OCI-LY3 (cell line): ENCODE measurements around the gene TAGLN2.

Source experiments
- H2AFZ ChIP-seq: fragments of 200-600, 300-600 bp; shearing (Covaris generic); 2 replicates; pipeline ENCODE4 v1.6.0; 2014; ENCODE audit warnings: antibody characterized with exemption, low read depth, low read length
- H3K27ac ChIP-seq: fragments of 200-600, 300-600 bp; sonication (generic); 2 replicates; pipeline ENCODE4 v1.5.1; 2014; ENCODE audit warnings: mild to moderate bottlenecking, low read length, moderate library complexity, mixed read lengths
- H3K27me3 ChIP-seq: fragments of 200-600, 300-600 bp; sonication (generic); 2 replicates; pipeline ENCODE4 v1.6.1; 2014; ENCODE audit warnings: low read depth, low read length, mixed read lengths
- H3K36me3 ChIP-seq: fragments of 200-600, 300-600 bp; sonication (generic); replicated peaks from 2 replicates; pipeline ENCODE3; 2014; ENCODE audit warnings: low read depth, low read length, mixed read lengths
- H3K4me1 ChIP-seq: fragments of 300-600, 200-600 bp; sonication (generic); 2 replicates; pipeline ENCODE4 v1.6.1; 2014; ENCODE audit warnings: low read length, mixed read lengths
- H3K4me2 ChIP-seq: fragments of 200-600, 300-600 bp; sonication (generic); 2 replicates; pipeline ENCODE4 v1.6.1; 2014; ENCODE audit warnings: low read length, mixed read lengths
- H3K4me3 ChIP-seq: fragments of 300-600, 200-600 bp; sonication (generic); 2 replicates; pipeline ENCODE4 v1.5.1; 2014; ENCODE audit warnings: antibody characterized with exemption, mild to moderate bottlenecking, low read length, moderate library complexity
- H3K79me2 ChIP-seq: fragments of 300-600, 200-600 bp; shearing (Covaris generic); 2 replicates; pipeline ENCODE4 v1.6.1; 2014; ENCODE audit warnings: mild to moderate bottlenecking, low read length, mixed read lengths
- H3K9ac ChIP-seq: fragments of 300-600, 200-600 bp; shearing (Covaris generic); 2 replicates; pipeline ENCODE4 v1.6.0; 2014; ENCODE audit warnings: mild to moderate bottlenecking, low read length, moderate library complexity
- H3K9me3 ChIP-seq: fragments of 200-600, 300-600 bp; shearing (Covaris generic); 2 replicates; pipeline ENCODE4 v1.6.1; 2014; ENCODE audit warnings: low read length, mixed read lengths; ENCODE audit not compliant: insufficient read depth
- H4K20me1 ChIP-seq: fragments of 200-600, 300-600 bp; sonication (generic); 2 replicates; pipeline ENCODE4 v1.6.1; 2016; ENCODE audit warnings: low read length, mixed read lengths; ENCODE audit not compliant: insufficient read depth
- EZH2phosphoT487 ChIP-seq: fragments of 200-600 bp; shearing (Covaris generic); IDR thresholded peaks from 2 replicates; pipeline ENCODE4 v1.6.1; 2018; ENCODE audit warnings: antibody characterized with exemption, mixed run types, low read depth
- TF ChIP-seq, protein P1 (sequence below): fragments of 200-600, 300-600 bp; sonication (generic); IDR thresholded peaks from 2 replicates; pipeline ENCODE4 v1.5.1; 2014; ENCODE audit warnings: antibody characterized with exemption, low read length, low read depth

TAGLN2 gene

DNA sequence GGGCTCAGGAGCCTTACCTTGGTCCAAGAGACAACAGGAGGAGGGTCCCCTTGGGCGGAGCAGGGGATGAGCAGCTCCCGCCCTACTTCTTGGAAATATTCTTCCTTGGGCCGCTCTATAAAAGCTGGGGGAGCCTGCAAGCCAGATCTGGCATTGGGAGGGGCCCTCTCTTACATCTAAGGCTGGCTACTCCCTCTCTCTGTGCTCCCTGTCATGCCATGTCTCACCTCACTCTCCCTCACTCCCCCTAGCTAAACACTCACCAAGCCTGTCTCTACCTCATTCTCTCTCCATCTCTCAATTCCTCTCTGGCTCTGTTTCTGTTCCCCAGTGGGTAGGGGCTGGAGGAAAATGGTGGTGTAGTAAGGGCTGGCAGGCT, 6.5 kb upstream of the TAGLN2 start:
- H2AFZ ChIP-seq, result no peak overlapping the region
- H3K4me3 ChIP-seq, result no peak overlapping the region
- H3K79me2 ChIP-seq, result no peaks in the 10 kb centered on the region
- no peaks in the 10 kb centered on the region for H3K27me3 ChIP-seq
- peaks cover 65% of the 10 kb centered on the region for H3K4me1 ChIP-seq
- H3K36me3 ChIP-seq, result no peaks in the 10 kb centered on the region
- peak overlapping the region; percentile 18 for H3K4me2 ChIP-seq
- no peak for TF ChIP-seq EZH2phosphoT487
- TF ChIP-seq, protein P1, sequence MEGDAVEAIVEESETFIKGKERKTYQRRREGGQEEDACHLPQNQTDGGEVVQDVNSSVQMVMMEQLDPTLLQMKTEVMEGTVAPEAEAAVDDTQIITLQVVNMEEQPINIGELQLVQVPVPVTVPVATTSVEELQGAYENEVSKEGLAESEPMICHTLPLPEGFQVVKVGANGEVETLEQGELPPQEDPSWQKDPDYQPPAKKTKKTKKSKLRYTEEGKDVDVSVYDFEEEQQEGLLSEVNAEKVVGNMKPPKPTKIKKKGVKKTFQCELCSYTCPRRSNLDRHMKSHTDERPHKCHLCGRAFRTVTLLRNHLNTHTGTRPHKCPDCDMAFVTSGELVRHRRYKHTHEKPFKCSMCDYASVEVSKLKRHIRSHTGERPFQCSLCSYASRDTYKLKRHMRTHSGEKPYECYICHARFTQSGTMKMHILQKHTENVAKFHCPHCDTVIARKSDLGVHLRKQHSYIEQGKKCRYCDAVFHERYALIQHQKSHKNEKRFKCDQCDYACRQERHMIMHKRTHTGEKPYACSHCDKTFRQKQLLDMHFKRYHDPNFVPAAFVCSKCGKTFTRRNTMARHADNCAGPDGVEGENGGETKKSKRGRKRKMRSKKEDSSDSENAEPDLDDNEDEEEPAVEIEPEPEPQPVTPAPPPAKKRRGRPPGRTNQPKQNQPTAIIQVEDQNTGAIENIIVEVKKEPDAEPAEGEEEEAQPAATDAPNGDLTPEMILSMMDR, result no peak
- no peak overlapping the region for H3K9ac ChIP-seq
- H4K20me1 ChIP-seq, result peaks cover 5% of the 10 kb centered on the region
- no peaks in the 10 kb centered on the region for H3K9me3 ChIP-seq
- no peak overlapping the region for H3K27ac ChIP-seq

DNA sequence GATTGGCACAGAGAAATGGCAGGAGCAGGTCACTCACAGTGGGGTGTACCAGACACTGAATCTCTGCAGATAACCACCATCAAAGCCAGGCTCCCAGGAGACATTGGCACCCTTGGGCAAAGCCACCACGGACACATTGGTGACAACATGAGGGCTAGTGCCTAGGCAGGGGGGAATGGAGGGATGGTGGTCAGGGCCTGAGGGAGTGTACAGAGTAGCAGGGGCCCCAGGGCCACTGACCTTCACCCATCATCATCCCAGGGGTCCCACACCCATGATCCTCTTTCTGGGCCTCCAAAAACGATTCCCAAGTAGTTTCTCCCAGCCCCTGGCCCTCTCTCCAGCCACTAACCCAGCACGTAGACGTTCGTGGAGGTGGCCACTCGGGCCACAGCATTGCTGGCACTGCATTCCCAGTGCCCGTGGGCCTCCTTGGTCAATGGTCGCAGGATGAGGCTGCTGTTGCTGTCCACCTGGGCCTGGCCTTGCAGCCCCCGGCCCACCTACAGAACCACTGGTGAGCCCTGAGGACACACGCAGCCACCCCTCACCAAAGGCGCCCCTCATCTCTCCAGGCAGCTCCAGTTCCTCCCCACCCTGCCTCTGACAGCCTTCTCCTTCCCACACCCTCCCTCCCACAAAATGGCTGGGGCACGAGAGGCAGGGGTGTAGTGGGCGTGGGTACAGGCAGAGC, 5.9 kb upstream of the TAGLN2 start:
- Histone ChIP-seq H2AFZ (no peak overlapping the region), H3K9me3 (no peaks in the 10 kb centered on the region), H3K27me3 (no peaks in the 10 kb centered on the region), H3K4me2 (peak overlapping the region; percentile 18), H3K4me1 (peaks cover 66% of the 10 kb centered on the region), H3K4me3 (no peak overlapping the region), H3K36me3 (no peaks in the 10 kb centered on the region), H3K9ac (no peak overlapping the region), H3K79me2 (peaks cover 4% of the 10 kb centered on the region), H4K20me1 (peaks cover 5% of the 10 kb centered on the region), H3K27ac (no peak overlapping the region)
- no peak for TF ChIP-seq EZH2phosphoT487
- TF ChIP-seq, protein P1, result no peak

DNA sequence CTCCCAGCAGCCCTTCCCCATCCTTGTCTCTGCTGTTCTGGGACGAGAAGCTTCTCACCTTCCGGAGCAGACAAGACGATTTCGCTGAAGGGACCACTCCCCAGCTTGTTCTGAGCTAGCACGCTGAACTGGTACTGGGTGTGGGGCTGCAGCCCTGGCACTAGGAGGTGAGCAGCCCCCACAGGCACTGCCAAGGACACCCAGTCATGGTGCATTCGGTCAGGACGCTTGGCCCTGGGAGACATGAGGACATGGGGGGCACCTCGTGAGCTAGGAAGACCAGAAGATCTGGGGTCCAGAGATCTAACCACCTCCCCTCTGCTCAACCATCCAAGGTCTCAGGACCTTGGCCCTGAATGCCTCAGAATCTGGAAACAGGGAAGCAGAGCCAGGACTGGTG, 5.3 kb upstream of the TAGLN2 start:
- Histone ChIP-seq H3K9me3 (no peaks in the 10 kb centered on the region), H3K36me3 (no peaks in the 10 kb centered on the region), H3K27ac (no peak overlapping the region), H3K4me3 (no peak overlapping the region), H3K4me2 (no peak overlapping the region), H3K27me3 (no peaks in the 10 kb centered on the region), H3K4me1 (peaks cover 65% of the 10 kb centered on the region), H2AFZ (no peak overlapping the region), H3K79me2 (peaks cover 11% of the 10 kb centered on the region), H4K20me1 (no peaks in the 10 kb centered on the region), H3K9ac (no peak overlapping the region)
- no peak for TF ChIP-seq EZH2phosphoT487
- TF ChIP-seq, protein P1, result no peak

DNA sequence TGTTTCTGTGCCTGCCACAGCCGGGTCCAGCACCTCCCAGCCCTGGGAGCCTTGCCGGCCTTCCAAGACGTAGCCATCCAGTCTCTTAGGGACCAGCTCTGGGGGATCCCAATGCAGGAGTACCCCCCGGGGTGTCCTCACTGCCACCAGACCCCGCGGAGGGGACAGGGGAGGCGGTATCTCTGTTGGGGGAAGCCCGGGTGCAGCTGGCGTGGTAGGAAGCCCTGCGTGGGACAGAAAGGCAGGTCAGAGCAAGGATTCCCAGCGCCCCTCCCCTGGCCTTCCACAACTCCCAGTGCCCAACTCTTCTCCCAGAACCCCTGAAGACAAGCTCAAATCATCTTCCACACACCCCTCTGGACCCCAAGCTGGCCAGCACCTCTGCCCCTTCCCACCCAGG, 4.9 kb upstream of the TAGLN2 start:
- Histone ChIP-seq H3K36me3 (no peaks in the 10 kb centered on the region), H3K4me2 (no peak overlapping the region), H3K4me1 (peaks cover 61% of the 10 kb centered on the region), H3K79me2 (peaks cover 15% of the 10 kb centered on the region), H2AFZ (no peak overlapping the region), H4K20me1 (no peaks in the 10 kb centered on the region), H3K27me3 (no peaks in the 10 kb centered on the region), H3K27ac (no peak overlapping the region), H3K9ac (no peak overlapping the region), H3K9me3 (no peaks in the 10 kb centered on the region), H3K4me3 (no peak overlapping the region)
- TF ChIP-seq EZH2phosphoT487, result no peak
- TF ChIP-seq, protein P1, result no peak
